Astrocyte of the spinal cord (primary cell): Measurements from ENCODE around the gene SFTPD.

ENCODE experiments used
- DNase-seq: peaks from one replicate; pipeline ENCODE4 v3.0.0; 2011; ENCODE audit warnings: low read depth, low spot score
- H3K4me3 ChIP-seq: 2 replicates; pipeline ENCODE4 v1.5.1; 2011; ENCODE audit warnings: low read depth, mild to moderate bottlenecking, low read length, moderate library complexity
- CTCF ChIP-seq: IDR thresholded peaks from 2 replicates; pipeline ENCODE4 v1.5.1; 2012; ENCODE audit warnings: low read depth, mild to moderate bottlenecking, low read length, inconsistent platforms
- in situ Hi-C: cut with HindIII; loops from 2 replicates; pipeline ENCODE4 v1.10.0; 2017; ENCODE audit warnings: low sequenced_read_pairs

The SFTPD gene

GRCh38 chr10:79944428-79945395 lies 4.2 kb downstream of the SFTPD start:
- no peak overlapping the region for H3K4me3 ChIP-seq
- DNase-seq, result no peak
- in situ Hi-C loops, result no loop called here
- TF ChIP-seq CTCF, result no peak

DNA sequence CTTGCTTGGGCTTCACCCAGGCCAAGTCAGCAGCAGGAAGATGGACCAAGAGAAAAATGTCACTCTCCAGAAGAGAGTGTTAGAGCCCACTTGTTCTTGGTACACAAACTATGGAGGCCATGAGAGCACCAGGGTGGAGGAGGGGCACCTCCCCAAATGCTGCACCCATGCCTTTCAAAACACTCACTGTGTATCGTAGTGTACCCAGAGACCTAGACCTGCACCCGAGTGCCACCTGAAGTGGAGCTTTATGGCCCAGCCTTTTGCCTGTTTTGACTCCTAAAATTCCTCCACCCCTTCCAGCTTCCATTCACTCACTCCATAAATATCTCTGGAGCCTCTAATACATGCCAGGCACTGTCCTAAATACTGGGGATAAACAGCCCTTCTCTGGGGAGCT lies 5.0 kb downstream of the SFTPD start:
- in situ Hi-C loops, result no loop called here
- H3K4me3 ChIP-seq, result no peak overlapping the region
- no peak for TF ChIP-seq CTCF
- no peak for DNase-seq

GRCh38 chr10:79942261-79943185 lies 6.4 kb downstream of the SFTPD start:
- no peak for DNase-seq
- in situ Hi-C loops, result no loop called here
- TF ChIP-seq CTCF, result no peak

DNA sequence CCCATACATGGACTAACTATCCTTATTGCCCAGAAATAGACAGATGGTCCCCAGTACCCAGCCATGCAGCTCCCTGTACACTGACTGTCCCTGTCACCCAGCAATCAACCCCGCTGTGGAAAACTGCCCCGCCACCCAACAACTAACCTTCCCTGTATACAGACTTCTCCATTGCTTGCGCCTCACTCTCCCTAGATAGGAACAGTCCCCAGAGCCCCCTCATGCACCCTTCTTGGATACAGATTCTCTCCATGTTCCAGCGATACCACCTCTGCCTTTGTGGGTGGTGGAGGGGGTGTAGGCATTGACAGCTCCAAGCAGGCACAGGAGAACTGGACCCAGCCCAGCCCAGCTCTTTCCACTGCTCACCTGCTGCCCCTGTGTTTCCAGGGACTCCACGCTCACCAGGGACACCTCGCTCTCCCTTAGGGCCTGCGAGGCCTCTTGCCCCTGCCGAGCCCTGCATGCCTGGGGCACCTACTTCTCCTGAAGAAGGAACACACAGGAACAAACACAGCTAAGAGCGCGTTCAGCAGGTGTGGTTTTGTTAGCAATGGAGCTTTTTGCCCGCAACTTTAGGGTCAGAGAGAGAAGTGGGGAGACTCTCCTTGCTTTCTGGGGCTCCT lies 7.2 kb downstream of the SFTPD start:
- H3K4me3 ChIP-seq, result no peak overlapping the region
- no peak for TF ChIP-seq CTCF
- in situ Hi-C loops, result no loop called here
- DNase-seq, result no peak

More at GRCh38 chr10:79942261-79943185, 6.4 kb downstream of the SFTPD start:
- no peak overlapping the region for H3K4me3 ChIP-seq

DNA sequence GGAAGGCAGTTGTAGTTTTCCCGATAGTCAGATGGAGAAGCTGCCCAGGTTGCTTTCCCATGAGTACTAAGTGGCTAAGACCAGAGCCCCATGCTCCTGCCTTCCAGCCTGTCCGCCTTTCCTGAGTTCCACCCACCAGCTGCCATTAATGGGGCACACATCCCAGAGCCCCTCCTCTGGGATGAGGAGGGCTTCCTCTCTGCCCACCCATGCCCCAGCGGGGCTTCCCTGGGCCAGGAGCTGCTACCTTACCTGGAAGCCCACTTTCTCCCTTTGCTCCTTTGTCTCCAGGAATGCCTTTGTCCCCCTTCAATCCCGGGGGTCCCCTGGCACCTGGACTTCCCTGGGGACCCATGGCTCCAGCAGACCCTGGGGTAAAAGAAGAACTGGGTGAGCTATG lies 7.8 kb downstream of the SFTPD start:
- TF ChIP-seq CTCF, result no peak
- in situ Hi-C loops, result no loop called here

DNA sequence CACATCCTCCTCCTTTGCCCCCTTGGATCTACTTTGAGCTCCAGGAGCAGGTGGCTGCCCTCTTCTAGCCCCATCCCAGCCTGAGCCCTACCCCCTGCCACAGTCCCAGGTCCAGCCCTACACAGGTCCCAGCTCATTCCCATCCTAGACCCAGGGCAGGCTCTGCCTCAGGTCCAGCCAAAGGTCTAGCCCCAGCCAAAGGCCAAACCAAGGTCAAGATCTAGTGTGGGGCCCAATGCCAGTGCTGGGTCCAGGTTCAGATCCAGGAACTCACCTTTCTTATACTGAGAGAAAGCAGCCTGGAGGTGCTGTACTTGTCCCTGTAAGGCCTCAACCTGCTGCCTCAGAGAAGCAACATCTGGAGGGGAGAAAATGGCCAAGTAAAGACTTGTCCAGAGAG lies 8.5 kb downstream of the SFTPD start:
- no peak for TF ChIP-seq CTCF
- no peak for DNase-seq
- H3K4me3 ChIP-seq, result no peak overlapping the region
- in situ Hi-C loops, result no loop called here

More for the DNA sequence above, 7.8 kb downstream of the SFTPD start:
- H3K4me3 ChIP-seq, result no peak overlapping the region
- DNase-seq, result no peak
